Liver (tissue), 9 donors: Measurements from ENCODE around the gene KLHL13. TPM values are rescaled to one million over a fixed set of nuclear protein-coding genes. Genes with fewer than 3 reads are reported as not detected.
"Not testable (repeated sequence)": the region's sequence is repeated elsewhere in the genome, so short reads cannot be mapped to it uniquely, and the experiment has no call there.

ENCODE experiments used
- DNase-seq: peaks from one replicate; pipeline ENCODE4 v3.0.0-alpha.2; 2017; ENCODE audit warnings: low spot score
- H3K27ac ChIP-seq, 2 donors: one replicate each; pipeline ENCODE4 v1.7.0; 2013; ENCODE audit warnings: inconsistent platforms in 2 of 2, low read length in 2 of 2, control low read depth in 1 of 2, low read depth in 1 of 2, mild to moderate bottlenecking in 1 of 2
- H3K27me3 ChIP-seq, 4 donors: one replicate each; pipeline versions ENCODE4 v1.6.1 to v1.7.0; 2013; ENCODE audit warnings: low read length in 3 of 4, inconsistent platforms in 1 of 4, mild to moderate bottlenecking in 1 of 4, moderate library complexity in 1 of 4; ENCODE audit not compliant: control insufficient read depth in 4 of 4, insufficient read depth in 4 of 4
- H3K36me3 ChIP-seq, 4 donors: one replicate each; pipeline versions ENCODE4 v1.6.1 to v1.7.0; 2013; ENCODE audit warnings: low read length in 3 of 4, mild to moderate bottlenecking in 3 of 4, low read depth in 1 of 4, moderate library complexity in 1 of 4; ENCODE audit not compliant: control insufficient read depth in 4 of 4, insufficient read depth in 3 of 4
- H3K4me1 ChIP-seq, 4 donors: one replicate each; pipeline versions ENCODE4 v1.6.1 to v1.7.0; 2013; ENCODE audit warnings: low read length in 3 of 4, mild to moderate bottlenecking in 3 of 4, moderate library complexity in 1 of 4; ENCODE audit not compliant: control insufficient read depth in 4 of 4, insufficient read depth in 4 of 4
- H3K4me3 ChIP-seq, 3 donors: one replicate each; pipeline versions ENCODE4 v1.6.1 to v1.7.0; 2013; ENCODE audit warnings: low read length in 3 of 3, control low read depth in 1 of 3, low read depth in 1 of 3, mild to moderate bottlenecking in 1 of 3
- H3K9ac ChIP-seq, 2 donors: one replicate each; pipeline ENCODE4 v1.7.0; 2013; ENCODE audit warnings: low read length in 2 of 2, mild to moderate bottlenecking in 2 of 2, moderate library complexity in 2 of 2, control low read depth in 1 of 2, low read depth in 1 of 2
- H3K9me3 ChIP-seq, 4 donors: one replicate each; pipeline versions ENCODE4 v1.6.1 to v1.7.0; 2013; ENCODE audit warnings: low read length in 3 of 4; ENCODE audit not compliant: control insufficient read depth in 4 of 4
- EGR1 ChIP-seq, 2 donors: IDR thresholded peaks; 2 replicates each; pipeline ENCODE4 v1.6.1; 2016 to 2018; ENCODE audit warnings: antibody characterized with exemption in 2 of 2, low read depth in 2 of 2
- FOXA1 ChIP-seq: IDR thresholded peaks from 2 replicates; pipeline ENCODE4 v1.6.1; 2016; ENCODE audit warnings: antibody characterized with exemption
- FOXA2 ChIP-seq: IDR thresholded peaks from 2 replicates; pipeline ENCODE4 v1.6.1; 2016; ENCODE audit warnings: antibody characterized with exemption
- GABPA ChIP-seq, 2 donors: IDR thresholded peaks in 1 of 2; conservative IDR thresholded peaks in 1 of 2; 2 replicates each; pipeline ENCODE4 v1.6.1; 2016; ENCODE audit warnings: antibody characterized with exemption in 2 of 2, mild to moderate bottlenecking in 1 of 2, moderate library complexity in 1 of 2
- HNF4A ChIP-seq, 2 donors: conservative IDR thresholded peaks; 2 replicates each; pipeline ENCODE4 v1.6.1; 2016; ENCODE audit warnings: antibody characterized with exemption in 2 of 2, mild to moderate bottlenecking in 2 of 2
- HNF4G ChIP-seq: IDR thresholded peaks from 2 replicates; pipeline ENCODE4 v1.6.1; 2016; ENCODE audit warnings: antibody characterized with exemption
- JUND ChIP-seq, 2 donors: IDR thresholded peaks; 2 replicates each; pipeline ENCODE4 v1.6.1; 2016; ENCODE audit warnings: antibody characterized with exemption in 2 of 2
- NR2F2 ChIP-seq: IDR thresholded peaks from 2 replicates; pipeline ENCODE4 v1.6.1; 2016; ENCODE audit warnings: antibody characterized with exemption
- RAD21 ChIP-seq, 2 donors: IDR thresholded peaks; 2 replicates each; pipeline ENCODE4 v1.6.1; 2016; ENCODE audit warnings: antibody characterized with exemption in 2 of 2, mild to moderate bottlenecking in 2 of 2
- RXRA ChIP-seq, 2 donors: IDR thresholded peaks; 2 replicates each; pipeline ENCODE4 v1.6.1; 2017 to 2018; ENCODE audit warnings: antibody characterized with exemption in 2 of 2, mild to moderate bottlenecking in 1 of 2
- SP1 ChIP-seq: IDR thresholded peaks from 2 replicates; pipeline ENCODE4 v1.6.1; 2018; ENCODE audit warnings: antibody characterized with exemption, mild to moderate bottlenecking
- TAF1 ChIP-seq: conservative IDR thresholded peaks from 2 replicates; pipeline ENCODE4 v1.6.1; 2016; ENCODE audit warnings: antibody characterized with exemption, mild to moderate bottlenecking
- YY1 ChIP-seq: IDR thresholded peaks from 2 replicates; pipeline ENCODE4 v1.6.1; 2016; ENCODE audit warnings: antibody characterized with exemption, mild to moderate bottlenecking
- WGBS: extraction: QIAGEN DNeasy Blood & Tissue Kit; methylation state at CpG from one replicate; pipeline ENCODE4 v1.1.7; 2013; 5-methylcytosine and 5-hydroxymethylcytosine counted together
- polyA plus RNA-seq, 2 donors: library from polyadenylated mRNA; stranded (reverse) in 1 of 2; unstranded in 1 of 2; fragments of 200-250 nt in 1 of 2; fragments of >200 nt in 1 of 2; fragmentation: Nextera tagmentation in 1 of 2; extraction: Ambion mirVana in 1 of 2; gene quantifications; one replicate each; pipeline versions ENCODE4 v1.2.1 to v1.2.3, GENCODE V29; 2013 to 2015
- total RNA-seq, 2 donors: library from RNA; depleted of rRNA; stranded (reverse); fragments of >200 nt; gene quantifications; one replicate each; pipeline ENCODE4 v1.2.3, GENCODE V29; 2014
- TF ChIP-seq, protein P1 (sequence below): IDR thresholded peaks from 2 replicates; pipeline ENCODE4 v1.6.1; 2016; ENCODE audit warnings: antibody characterized with exemption
- TF ChIP-seq, protein P2 (sequence below): IDR thresholded peaks from 2 replicates; pipeline ENCODE4 v1.6.1; 2016; ENCODE audit warnings: antibody characterized with exemption
- TF ChIP-seq, protein P3 (sequence below): IDR thresholded peaks from 2 replicates; pipeline ENCODE4 v1.6.1; 2016; ENCODE audit warnings: antibody characterized with exemption
- TF ChIP-seq, protein P4 (sequence below): IDR thresholded peaks from 2 replicates; pipeline ENCODE4 v1.6.1; 2016; ENCODE audit warnings: antibody characterized with exemption, mild to moderate bottlenecking
- TF ChIP-seq, protein P5 (sequence below): fragments of 150-350 bp; IDR thresholded peaks from 2 replicates; pipeline ENCODE4 v1.5.1; 2017; ENCODE audit warnings: improper control_type of control experiment, low read depth, low read length; ENCODE audit not compliant: missing input control
- donor health status: healthy.
- donor health status: healthy.
- donor health status: healthy.
- donor health status: healthy.
- donor health status: healthy.

Gene KLHL13
- total and polyA plus RNA-seq, 4 donors, result 0.76 to 5.3 (median 3.3) TPM

DNA sequence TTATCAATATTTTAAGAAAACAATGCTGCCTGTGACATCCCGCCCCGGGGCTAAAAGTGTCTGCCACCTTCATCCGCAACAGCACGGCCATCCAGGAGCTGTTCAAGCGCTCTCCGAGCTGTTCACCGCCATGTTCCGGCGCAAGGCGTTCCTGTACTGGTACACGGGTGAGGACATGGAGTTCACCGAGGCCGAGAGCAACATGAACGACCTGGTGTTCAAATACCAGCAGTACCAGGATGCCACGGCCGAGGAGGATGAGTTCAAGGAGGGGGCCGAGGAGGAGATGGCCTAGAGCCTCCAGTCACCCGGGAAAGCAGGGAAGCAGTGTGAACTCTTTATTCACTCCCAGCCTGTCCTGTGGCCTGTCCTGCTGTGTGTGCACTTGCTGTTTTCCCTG, 12.1 kb upstream of the KLHL13 start:
- no peak for DNase-seq
- H3K4me3 ChIP-seq, result no peak overlapping the region
- 94% methylated on average over 18 of the region's 18 CpGs for WGBS
- H3K4me1 ChIP-seq, result no peaks in the 10 kb centered on the region
- no peaks in the 10 kb centered on the region for H3K36me3 ChIP-seq
- H3K27ac ChIP-seq, result no peak overlapping the region
- no peak overlapping the region for H3K9ac ChIP-seq
- H3K9me3 ChIP-seq, result no peaks in the 10 kb centered on the region
- H3K27me3 ChIP-seq, result no peaks in the 10 kb centered on the region
- TF ChIP-seq FOXA2 (no peak), FOXA1 (no peak), HNF4A (conservative IDR thresholded peaks at IDR 0.05) (no peak), NR2F2 (no peak), GABPA (IDR thresholded peaks at IDR 0.05 in 1 of 2, conservative IDR thresholded peaks at IDR 0.05 in 1 of 2) (no peak), RAD21 (IDR thresholded peaks at IDR 0.05) (no peak), EGR1 (IDR thresholded peaks at IDR 0.05; ENCODE audit: low read depth in 2 of 2) (no peak), HNF4G (no peak), SP1 (no peak), TAF1 (no peak), RXRA (IDR thresholded peaks at IDR 0.05) (no peak), JUND (IDR thresholded peaks at IDR 0.05) (no peak), YY1 (no peak)
- TF ChIP-seq, protein P1, sequence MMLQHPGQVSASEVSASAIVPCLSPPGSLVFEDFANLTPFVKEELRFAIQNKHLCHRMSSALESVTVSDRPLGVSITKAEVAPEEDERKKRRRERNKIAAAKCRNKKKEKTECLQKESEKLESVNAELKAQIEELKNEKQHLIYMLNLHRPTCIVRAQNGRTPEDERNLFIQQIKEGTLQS, result no peak
- TF ChIP-seq, protein P2, sequence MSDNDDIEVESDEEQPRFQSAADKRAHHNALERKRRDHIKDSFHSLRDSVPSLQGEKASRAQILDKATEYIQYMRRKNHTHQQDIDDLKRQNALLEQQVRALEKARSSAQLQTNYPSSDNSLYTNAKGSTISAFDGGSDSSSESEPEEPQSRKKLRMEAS, result no peak
- TF ChIP-seq, protein P3, sequence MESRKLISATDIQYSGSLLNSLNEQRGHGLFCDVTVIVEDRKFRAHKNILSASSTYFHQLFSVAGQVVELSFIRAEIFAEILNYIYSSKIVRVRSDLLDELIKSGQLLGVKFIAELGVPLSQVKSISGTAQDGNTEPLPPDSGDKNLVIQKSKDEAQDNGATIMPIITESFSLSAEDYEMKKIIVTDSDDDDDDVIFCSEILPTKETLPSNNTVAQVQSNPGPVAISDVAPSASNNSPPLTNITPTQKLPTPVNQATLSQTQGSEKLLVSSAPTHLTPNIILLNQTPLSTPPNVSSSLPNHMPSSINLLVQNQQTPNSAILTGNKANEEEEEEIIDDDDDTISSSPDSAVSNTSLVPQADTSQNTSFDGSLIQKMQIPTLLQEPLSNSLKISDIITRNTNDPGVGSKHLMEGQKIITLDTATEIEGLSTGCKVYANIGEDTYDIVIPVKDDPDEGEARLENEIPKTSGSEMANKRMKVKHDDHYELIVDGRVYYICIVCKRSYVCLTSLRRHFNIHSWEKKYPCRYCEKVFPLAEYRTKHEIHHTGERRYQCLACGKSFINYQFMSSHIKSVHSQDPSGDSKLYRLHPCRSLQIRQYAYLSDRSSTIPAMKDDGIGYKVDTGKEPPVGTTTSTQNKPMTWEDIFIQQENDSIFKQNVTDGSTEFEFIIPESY, result no peak
- TF ChIP-seq, protein P4, sequence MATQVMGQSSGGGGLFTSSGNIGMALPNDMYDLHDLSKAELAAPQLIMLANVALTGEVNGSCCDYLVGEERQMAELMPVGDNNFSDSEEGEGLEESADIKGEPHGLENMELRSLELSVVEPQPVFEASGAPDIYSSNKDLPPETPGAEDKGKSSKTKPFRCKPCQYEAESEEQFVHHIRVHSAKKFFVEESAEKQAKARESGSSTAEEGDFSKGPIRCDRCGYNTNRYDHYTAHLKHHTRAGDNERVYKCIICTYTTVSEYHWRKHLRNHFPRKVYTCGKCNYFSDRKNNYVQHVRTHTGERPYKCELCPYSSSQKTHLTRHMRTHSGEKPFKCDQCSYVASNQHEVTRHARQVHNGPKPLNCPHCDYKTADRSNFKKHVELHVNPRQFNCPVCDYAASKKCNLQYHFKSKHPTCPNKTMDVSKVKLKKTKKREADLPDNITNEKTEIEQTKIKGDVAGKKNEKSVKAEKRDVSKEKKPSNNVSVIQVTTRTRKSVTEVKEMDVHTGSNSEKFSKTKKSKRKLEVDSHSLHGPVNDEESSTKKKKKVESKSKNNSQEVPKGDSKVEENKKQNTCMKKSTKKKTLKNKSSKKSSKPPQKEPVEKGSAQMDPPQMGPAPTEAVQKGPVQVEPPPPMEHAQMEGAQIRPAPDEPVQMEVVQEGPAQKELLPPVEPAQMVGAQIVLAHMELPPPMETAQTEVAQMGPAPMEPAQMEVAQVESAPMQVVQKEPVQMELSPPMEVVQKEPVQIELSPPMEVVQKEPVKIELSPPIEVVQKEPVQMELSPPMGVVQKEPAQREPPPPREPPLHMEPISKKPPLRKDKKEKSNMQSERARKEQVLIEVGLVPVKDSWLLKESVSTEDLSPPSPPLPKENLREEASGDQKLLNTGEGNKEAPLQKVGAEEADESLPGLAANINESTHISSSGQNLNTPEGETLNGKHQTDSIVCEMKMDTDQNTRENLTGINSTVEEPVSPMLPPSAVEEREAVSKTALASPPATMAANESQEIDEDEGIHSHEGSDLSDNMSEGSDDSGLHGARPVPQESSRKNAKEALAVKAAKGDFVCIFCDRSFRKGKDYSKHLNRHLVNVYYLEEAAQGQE, result no peak
- TF ChIP-seq, protein P5, sequence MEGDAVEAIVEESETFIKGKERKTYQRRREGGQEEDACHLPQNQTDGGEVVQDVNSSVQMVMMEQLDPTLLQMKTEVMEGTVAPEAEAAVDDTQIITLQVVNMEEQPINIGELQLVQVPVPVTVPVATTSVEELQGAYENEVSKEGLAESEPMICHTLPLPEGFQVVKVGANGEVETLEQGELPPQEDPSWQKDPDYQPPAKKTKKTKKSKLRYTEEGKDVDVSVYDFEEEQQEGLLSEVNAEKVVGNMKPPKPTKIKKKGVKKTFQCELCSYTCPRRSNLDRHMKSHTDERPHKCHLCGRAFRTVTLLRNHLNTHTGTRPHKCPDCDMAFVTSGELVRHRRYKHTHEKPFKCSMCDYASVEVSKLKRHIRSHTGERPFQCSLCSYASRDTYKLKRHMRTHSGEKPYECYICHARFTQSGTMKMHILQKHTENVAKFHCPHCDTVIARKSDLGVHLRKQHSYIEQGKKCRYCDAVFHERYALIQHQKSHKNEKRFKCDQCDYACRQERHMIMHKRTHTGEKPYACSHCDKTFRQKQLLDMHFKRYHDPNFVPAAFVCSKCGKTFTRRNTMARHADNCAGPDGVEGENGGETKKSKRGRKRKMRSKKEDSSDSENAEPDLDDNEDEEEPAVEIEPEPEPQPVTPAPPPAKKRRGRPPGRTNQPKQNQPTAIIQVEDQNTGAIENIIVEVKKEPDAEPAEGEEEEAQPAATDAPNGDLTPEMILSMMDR, result no peak

DNA sequence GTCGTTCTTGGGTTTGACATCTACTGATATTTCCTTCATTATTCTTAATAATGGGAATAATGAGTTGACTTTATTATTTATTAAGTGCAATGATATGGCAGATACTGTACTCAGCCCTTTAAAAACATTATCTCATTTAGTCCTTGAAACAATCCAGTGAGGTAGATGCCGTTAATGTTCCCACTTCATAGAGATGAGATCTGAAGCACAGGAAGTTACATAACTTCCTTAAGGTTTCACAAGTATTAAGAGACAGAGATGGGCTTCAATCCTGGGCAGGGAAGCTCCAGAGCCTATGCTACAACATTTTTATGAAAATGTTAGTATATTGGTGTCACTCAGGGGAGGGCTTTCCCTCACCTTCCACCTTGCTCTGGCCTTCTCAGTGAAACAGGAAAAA, 9.7 kb upstream of the KLHL13 start:
- WGBS, result 73% methylated on average over 2 of the region's 2 CpGs
- TF ChIP-seq YY1 (no peak), GABPA (IDR thresholded peaks at IDR 0.05 in 1 of 2, conservative IDR thresholded peaks at IDR 0.05 in 1 of 2) (no peak), RAD21 (IDR thresholded peaks at IDR 0.05) (no peak), EGR1 (IDR thresholded peaks at IDR 0.05; ENCODE audit: low read depth in 2 of 2) (no peak), SP1 (no peak), HNF4G (no peak), FOXA2 (no peak), HNF4A (conservative IDR thresholded peaks at IDR 0.05) (no peak)
- TF ChIP-seq, protein P1, result no peak

DNA sequence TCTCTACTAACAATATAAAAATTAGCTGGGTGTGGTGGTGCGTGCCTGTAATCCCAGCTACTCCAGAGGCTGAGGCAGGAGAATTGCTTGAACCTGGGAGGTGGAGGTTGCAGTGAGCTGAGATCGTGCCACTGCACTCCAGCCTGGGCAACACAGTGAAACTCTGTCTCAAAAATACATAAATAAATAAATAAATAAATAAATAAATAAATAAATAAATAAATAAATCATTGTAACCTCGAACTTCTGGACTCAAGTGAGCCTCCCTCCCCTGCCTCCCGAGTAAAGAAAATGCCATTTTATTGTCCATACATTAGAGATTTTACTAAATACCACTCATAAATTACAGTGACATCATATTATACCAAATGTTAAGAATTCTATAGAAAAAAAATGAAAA, 7.6 kb upstream of the KLHL13 start:
- not testable (repeated sequence) for H3K27ac ChIP-seq, H3K9ac ChIP-seq
- 96% methylated on average over 4 of the region's 4 CpGs for WGBS

More for the DNA sequence above, 9.7 kb upstream of the KLHL13 start:
- Histone ChIP-seq H3K4me3 (no peak overlapping the region), H3K27me3 (no peaks in the 10 kb centered on the region), H3K9ac (no peak overlapping the region), H3K36me3 (no peaks in the 10 kb centered on the region), H3K9me3 (no peaks in the 10 kb centered on the region), H3K27ac (no peak overlapping the region), H3K4me1 (no peaks in the 10 kb centered on the region)
- DNase-seq, result no peak

More for the DNA sequence above, 7.6 kb upstream of the KLHL13 start:
- H3K9me3 ChIP-seq, H3K4me1 ChIP-seq, H3K36me3 ChIP-seq, DNase-seq, H3K4me3 ChIP-seq, H3K27me3 ChIP-seq: not testable (repeated sequence)
